GM18526 (cell line): ENCODE measurements around the gene COX8C.

Experiments
- POLR2A ChIP-seq: IDR thresholded peaks from 3 replicates; pipeline ENCODE4 v1.6.1; 2011; ENCODE audit not compliant: insufficient read length; ENCODE audit errors: extremely low read depth

Gene COX8C

GRCh38 chr14:93332397-93332852, 14.6 kb upstream of the COX8C start:
- TF ChIP-seq POLR2A = no peak

DNA sequence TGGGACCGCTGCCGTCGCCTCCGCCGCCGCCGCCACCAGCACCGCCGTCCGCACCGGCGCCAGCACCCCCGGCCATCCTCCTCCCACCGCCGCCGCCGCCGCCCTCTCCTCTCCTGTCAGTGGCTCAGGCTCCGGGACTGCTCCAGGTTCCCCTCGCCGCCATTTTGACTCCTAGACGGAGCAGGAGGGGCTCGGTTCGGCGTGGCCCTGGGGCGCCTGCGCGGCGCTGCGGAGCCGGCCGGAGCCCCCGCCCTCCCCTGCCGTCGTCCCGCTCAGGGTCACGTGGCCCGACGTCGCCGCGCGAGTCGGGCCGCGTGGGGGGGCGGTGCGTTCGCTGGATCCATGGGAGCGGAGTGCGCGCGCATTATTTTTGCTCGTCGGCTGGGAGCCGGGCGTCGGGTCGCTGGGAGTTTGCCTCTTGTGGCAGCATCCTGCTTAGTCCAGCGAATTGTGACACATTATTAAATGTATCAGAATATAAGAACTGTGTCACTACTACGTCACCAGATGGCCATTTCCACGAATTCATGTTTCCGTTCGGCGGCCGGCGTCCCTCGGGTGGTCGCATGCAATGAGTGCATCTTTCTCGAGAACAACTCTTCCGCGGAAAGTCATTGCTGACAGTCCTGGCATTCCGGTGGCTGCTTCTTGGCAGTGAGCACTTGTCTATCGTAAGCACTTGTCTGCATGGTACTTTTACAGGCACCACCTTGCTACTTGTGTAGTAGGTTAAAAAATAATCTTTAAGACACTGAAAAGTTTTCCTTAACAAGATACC, 13.9 kb upstream of the COX8C start, which contains the start of gene BTBD7:
TSS of gene BTBD7 (minus strand) at position 184 of the 778 bp plus-strand sequence. CDS start 36,985 bp downstream, outside the sequence.
- peak; percentile 76 for TF ChIP-seq POLR2A

- no peak for TF ChIP-seq POLR2A
Measured at GRCh38 chr14:93333631-93334103, 13.3 kb upstream of the COX8C start.

DNA sequence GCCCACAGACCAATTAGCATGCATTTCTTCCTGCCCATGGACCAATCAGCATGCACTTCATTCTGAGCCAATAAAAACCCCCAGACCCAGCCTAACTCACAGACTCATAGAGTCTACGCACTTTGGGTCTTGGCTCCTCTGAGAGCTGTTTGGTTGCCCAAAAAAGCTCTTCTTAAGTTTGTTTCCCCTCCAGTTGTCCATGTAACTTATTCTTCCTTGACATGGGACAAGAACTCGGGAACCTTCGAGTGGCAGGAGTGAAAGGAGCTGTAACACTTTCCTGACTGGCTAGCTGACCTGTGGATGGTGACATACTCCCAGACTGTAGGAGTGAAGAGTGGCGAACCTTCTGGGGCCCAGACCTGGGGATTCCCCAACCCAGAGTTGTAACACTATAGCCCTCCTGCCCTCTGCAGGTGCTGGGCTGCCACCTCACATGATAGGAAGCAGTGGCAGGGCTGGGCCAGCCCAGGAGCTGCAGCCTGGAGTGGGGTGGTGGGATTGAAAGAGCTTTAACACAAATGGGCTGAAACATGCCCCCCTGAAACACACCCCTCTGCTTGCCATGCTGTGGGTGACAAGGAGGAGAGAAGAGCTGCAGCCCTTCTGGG, 9.7 kb upstream of the COX8C start:
- no peak for TF ChIP-seq POLR2A

- TF ChIP-seq POLR2A = no peak
Measured at GRCh38 chr14:93337884-93338283, 9.1 kb upstream of the COX8C start.

DNA sequence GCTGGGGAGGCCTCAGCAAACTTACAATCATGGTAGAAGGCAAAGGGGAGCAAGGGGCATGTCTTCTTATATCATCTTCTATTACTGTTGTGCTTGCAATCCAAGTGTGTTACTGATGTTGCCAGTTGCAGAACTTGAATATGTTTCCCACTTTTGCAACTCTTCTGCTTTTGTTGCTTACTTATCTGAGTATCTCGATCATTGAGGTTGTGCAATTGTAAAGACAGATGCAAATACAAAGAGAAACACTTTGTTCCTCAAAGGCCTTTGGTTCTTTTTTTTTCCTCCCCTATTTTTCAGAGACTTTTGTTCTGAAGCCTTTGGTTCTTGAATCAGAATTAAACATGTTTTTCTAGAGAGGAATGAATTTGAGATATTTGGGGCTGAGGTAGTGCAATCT, 3.7 kb upstream of the COX8C start:
- TF ChIP-seq POLR2A = no peak

- no peak for TF ChIP-seq POLR2A
Measured at GRCh38 chr14:93343797-93344196, 3.2 kb upstream of the COX8C start.

GRCh38 chr14:93347850-93348249, 868 bp downstream of the COX8C start:
- TF ChIP-seq POLR2A = no peak

- TF ChIP-seq POLR2A = no peak
Measured at GRCh38 chr14:93348292-93348691, 1.3 kb downstream of the COX8C start.

DNA sequence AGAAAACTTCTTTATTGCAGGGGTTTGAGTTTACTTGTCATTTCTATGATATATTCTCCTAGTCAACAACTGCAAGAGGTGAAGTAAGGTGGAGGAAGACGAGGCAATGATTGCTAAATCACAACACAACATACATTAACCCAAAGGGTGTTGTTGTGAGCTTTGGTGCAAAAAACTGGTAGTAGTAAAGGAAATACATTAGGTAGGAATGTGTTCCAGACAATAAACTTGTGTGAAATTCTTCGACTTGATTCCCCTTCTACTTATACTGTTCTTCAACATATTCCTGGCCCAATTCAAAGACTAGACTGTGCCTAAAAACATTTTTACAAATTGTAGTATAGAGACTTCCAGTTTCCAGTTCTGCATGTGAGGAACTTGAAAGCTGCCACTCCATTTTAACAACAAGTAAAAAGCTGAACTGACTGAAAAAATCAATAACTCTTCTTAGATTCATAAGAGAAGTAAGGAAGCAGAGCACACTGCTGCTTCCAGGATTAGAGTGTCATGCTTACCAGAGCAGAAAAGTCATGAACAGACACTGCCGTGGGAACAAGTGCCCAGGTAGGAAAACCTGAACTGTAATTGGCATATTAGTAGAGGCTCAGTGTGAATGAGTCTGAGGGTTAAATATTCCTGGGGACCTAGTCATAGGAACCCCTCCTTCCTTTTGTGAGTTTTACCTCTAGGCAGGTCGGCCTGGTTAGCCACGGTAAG, 22.2 kb downstream of the COX8C start:
- TF ChIP-seq POLR2A = no peak

DNA sequence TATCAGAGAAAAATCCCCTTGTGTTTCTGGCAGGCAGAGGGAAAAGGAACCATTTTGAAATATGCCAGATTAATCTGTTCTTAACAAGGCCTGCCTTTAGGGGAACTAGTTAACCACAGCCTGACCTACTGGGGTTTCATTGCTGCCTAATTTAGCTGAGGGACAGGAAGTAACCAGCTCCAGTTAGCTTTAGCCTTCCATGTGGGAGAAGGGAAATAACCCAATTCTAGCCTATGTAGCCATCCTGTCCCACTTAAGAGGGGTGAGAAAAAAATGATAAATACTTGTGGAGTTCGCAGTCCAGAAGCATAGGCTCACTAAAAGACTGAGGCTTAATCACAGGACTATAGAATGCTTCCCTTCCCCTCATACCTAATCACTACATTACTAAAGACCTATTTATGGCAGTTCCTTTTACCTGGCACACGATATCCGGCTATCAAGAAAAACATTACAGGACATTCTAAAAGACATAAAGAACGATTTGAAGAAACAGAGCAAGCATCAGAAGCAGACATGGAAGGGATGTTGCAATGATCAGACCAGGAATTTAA, 22.8 kb downstream of the COX8C start:
- no peak for TF ChIP-seq POLR2A

- TF ChIP-seq POLR2A = no peak
Measured at GRCh38 chr14:93375673-93376156, 28.7 kb downstream of the COX8C start.

DNA sequence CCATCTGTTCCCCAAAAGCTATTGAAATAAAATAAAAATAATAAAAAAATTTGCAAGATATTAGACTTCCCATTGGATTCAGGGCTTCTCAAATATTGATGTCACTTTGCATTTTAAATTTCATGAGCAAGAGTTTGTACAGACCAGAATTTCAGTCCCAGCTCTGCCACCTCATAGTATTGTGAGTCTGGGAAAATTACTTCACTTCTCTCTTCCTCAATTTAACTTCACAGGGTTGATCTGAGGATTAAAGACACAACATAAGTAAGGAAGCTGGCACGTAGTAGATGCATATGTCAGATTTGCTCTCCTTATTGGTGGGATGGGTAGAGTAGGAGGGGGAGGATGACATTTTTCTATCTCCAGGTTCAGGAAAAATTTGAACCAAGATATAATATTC, 32.8 kb downstream of the COX8C start:
- TF ChIP-seq POLR2A = no peak

DNA sequence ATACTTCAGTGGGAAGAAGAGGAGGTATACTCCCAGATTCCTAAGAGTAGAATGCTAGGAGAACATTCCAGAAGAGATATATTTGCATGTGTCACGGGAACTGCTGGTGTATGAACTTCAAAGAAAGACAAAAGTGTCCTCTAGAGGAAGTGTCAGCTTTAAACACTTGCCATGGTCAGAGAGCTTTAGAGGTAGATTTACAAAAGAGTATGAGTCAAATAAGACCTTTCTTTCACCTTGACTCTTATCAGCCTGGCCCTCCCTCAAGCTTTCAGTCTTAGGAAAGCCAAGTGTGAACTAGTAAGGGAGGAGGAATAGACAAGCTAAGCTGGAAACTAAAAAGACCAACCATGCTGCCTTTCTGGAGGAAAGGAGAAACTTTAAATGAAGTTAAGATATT, 34.7 kb downstream of the COX8C start:
- TF ChIP-seq POLR2A = no peak

GRCh38 chr14:93395231-93395630, 48.2 kb downstream of the COX8C start:
- no peak for TF ChIP-seq POLR2A
